NCI-H128 (cell line): ENCODE results near the gene PNPLA1.

Experiments used
- DNase-seq: peaks from one replicate; lab custom pipeline; 2025; ENCODE audit not compliant: unreplicated experiment; lab: John Stamatoyannopoulos, UW

Gene PNPLA1

GRCh38 chr6:36269834-36270705 lies at the start of gene PNPLA1:
Gene PNPLA1 (plus strand): TSS chr6:36270060. CDS start chr6:36270460, 400 bp downstream.
- DNase-seq, result no peak

GRCh38 chr6:36220226-36220625 lies 49.6 kb upstream of the PNPLA1 start:
- DNase-seq, result no peak

- DNase-seq, result no peak
Measured at GRCh38 chr6:36221674-36222073, 48.2 kb upstream of the PNPLA1 start.

GRCh38 chr6:36222924-36223323 lies 46.9 kb upstream of the PNPLA1 start:
- no peak for DNase-seq

GRCh38 chr6:36223706-36224105 lies 46.2 kb upstream of the PNPLA1 start:
- DNase-seq, result no peak

GRCh38 chr6:36224918-36225461 lies 44.9 kb upstream of the PNPLA1 start:
- no peak for DNase-seq

GRCh38 chr6:36226438-36227047 lies 43.3 kb upstream of the PNPLA1 start:
- DNase-seq, result no peak

GRCh38 chr6:36227379-36228228 lies 42.3 kb upstream of the PNPLA1 start:
- DNase-seq, result no peak

- no peak for DNase-seq
Measured at GRCh38 chr6:36229223-36229622, 40.6 kb upstream of the PNPLA1 start.

- DNase-seq, result no peak
Measured at GRCh38 chr6:36230371-36230770, 39.5 kb upstream of the PNPLA1 start.

- DNase-seq, result no peak
Measured at GRCh38 chr6:36232172-36232571, 37.7 kb upstream of the PNPLA1 start.

GRCh38 chr6:36235309-36235708 lies 34.6 kb upstream of the PNPLA1 start:
- no peak for DNase-seq

GRCh38 chr6:36235862-36236261 lies 34.0 kb upstream of the PNPLA1 start:
- no peak for DNase-seq

- DNase-seq, result no peak
Measured at GRCh38 chr6:36239774-36240173, 30.1 kb upstream of the PNPLA1 start.

GRCh38 chr6:36241728-36242127 lies 28.1 kb upstream of the PNPLA1 start:
- no peak for DNase-seq

GRCh38 chr6:36242161-36242560 lies 27.7 kb upstream of the PNPLA1 start:
- no peak for DNase-seq

GRCh38 chr6:36242626-36243025 lies 27.2 kb upstream of the PNPLA1 start:
- DNase-seq, result no peak

GRCh38 chr6:36243562-36244212 lies 26.2 kb upstream of the PNPLA1 start:
- DNase-seq, result no peak

GRCh38 chr6:36244641-36245280 lies 25.1 kb upstream of the PNPLA1 start:
- no peak for DNase-seq

- no peak for DNase-seq
Measured at GRCh38 chr6:36245572-36246061, 24.2 kb upstream of the PNPLA1 start.
